GM10248 (cell line): ENCODE measurements around the gene TMEM9B.

Experiments used
- CTCF ChIA-PET: fragments of 300-600 bp; sonication (Branson Sonifier 250); formaldehyde crosslinking; extraction: SDS; loops from one replicate; lab custom pipeline; 2021; ENCODE audit warnings: antibody characterized with exemption; lab: Yijun Ruan, JAX
- POLR2A ChIA-PET: fragments of 350-650 bp; sonication (Branson Sonifier 250); formaldehyde crosslinking; extraction: SDS; loops from one replicate; lab custom pipeline; 2020; ENCODE audit warnings: antibody characterized with exemption; lab: Yijun Ruan, JAX
- DNase-seq: peaks from one replicate; pipeline ENCODE4 v3.0.0; 2012; ENCODE audit errors: extremely low spot score
- TF ChIP-seq, protein P1 (sequence below): IDR thresholded peaks from 2 replicates; pipeline ENCODE4 v1.5.1; 2012; ENCODE audit warnings: mild to moderate bottlenecking, low read depth; ENCODE audit errors: extremely low read depth, missing control alignments, control extremely low read depth

Gene TMEM9B

DNA sequence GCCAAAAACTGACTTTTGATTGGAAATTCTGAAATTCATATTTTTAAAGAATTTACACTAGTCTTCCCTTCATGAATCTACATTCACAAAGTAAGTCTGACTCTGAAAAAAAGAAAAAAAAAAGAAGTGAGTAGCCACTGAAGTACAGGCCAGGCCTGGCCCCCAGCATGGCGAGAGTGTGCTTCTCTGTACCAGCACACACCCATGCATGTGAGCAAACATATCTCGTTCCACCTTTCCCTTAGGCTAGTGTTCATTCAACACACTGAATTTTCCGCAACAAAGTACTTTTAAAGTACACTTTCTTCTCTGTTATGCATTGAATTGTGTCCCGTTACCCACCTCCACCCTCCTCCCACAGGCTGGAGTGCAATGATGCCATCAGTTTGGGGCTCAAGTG, 36.0 kb downstream of the TMEM9B start:
- ChIA-PET CTCF (interaction anchor here (1.3 to 4.0 kb wide), 3 partner anchors 13 to 32 kb away, joined by 3 to 18 read pairs (median 4); no protein-coding TSS in a partner anchor), POLR2A (no interaction called here)
- TF ChIP-seq, protein P1, sequence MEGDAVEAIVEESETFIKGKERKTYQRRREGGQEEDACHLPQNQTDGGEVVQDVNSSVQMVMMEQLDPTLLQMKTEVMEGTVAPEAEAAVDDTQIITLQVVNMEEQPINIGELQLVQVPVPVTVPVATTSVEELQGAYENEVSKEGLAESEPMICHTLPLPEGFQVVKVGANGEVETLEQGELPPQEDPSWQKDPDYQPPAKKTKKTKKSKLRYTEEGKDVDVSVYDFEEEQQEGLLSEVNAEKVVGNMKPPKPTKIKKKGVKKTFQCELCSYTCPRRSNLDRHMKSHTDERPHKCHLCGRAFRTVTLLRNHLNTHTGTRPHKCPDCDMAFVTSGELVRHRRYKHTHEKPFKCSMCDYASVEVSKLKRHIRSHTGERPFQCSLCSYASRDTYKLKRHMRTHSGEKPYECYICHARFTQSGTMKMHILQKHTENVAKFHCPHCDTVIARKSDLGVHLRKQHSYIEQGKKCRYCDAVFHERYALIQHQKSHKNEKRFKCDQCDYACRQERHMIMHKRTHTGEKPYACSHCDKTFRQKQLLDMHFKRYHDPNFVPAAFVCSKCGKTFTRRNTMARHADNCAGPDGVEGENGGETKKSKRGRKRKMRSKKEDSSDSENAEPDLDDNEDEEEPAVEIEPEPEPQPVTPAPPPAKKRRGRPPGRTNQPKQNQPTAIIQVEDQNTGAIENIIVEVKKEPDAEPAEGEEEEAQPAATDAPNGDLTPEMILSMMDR: no peak
- no peak for DNase-seq

DNA sequence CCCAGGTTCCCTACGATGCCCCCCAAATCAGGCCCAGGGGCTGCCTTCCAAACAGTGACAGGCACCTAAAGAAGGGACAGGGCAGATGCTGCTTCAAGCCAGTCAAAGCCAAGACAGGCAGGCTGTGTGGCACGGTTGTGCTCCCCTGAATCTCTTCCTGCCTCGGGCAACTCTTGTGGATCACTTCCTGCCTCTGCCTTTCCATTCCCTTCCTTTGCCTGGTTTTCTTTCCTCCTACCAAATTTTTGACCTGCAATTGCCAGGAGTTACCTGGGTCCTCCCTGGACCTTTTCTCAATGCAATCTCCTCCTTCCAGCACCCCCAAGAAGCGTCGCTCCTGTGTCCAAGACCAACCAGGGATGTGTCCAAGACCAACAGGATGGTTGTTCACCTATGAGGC, 37.0 kb downstream of the TMEM9B start:
- TF ChIP-seq, protein P1: no peak
- CTCF ChIA-PET: interaction anchor here (1.1 to 4.0 kb wide), 4 partner anchors 8 to 33 kb away, joined by 3 to 18 read pairs (median 4); no protein-coding TSS in a partner anchor
- POLR2A ChIA-PET: no interaction called here
- DNase-seq: no peak

DNA sequence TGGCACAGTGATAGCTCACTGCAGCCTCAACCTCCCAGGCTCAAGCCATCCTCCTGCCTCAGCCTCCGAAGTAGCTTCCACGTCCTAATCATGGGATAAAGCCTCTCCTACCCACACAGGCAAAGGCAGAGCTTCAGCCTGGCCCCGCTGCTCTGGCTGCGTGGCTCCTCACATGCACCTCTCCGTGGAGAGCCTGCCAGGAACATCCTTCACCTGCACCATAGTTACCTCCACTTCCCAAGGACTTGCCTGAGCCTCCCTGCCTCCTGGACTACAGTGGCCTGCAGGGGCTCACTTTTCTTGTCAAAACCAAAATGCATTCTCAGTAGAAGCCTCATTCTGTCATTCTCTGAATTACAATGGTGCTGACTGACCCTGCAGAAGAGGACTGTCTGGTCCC, 38.0 kb downstream of the TMEM9B start:
- TF ChIP-seq, protein P1: no peak
- ChIA-PET CTCF (interaction anchor here (0.9 to 1.4 kb wide), 3 partner anchors 9 to 33 kb away, joined by 3 to 4 read pairs (median 3); no protein-coding TSS in a partner anchor), POLR2A (interaction anchor here (0.6 kb wide), 1 partner anchor 268 kb away, joined by 3 read pairs; no protein-coding TSS in a partner anchor)
- DNase-seq: no peak

DNA sequence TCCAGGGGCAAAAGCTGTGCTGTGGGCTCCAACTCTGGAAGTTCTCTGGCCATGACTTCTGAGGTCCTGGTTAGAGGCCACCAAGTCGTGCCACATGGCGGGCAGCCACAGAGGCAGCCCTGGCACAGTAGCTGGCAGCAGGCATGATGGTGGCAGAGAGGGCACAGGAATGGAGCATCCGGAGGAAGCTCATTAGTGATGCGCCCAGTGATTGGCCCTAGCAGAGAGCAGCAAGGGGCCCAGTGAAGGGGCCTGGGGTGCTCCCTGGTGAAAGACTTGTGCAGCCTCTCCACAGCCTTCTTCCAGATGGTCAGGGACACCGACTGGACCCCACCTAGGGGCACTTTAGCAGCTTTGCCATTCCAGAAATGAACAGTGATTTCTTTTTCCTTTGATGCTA, 38.5 kb downstream of the TMEM9B start:
- DNase-seq: no peak
- CTCF ChIA-PET: interaction anchor here (0.9 to 1.1 kb wide), 3 partner anchors 11 to 33 kb away, joined by 3 to 4 read pairs (median 3); no protein-coding TSS in a partner anchor
- POLR2A ChIA-PET: no interaction called here
- TF ChIP-seq, protein P1: no peak

DNA sequence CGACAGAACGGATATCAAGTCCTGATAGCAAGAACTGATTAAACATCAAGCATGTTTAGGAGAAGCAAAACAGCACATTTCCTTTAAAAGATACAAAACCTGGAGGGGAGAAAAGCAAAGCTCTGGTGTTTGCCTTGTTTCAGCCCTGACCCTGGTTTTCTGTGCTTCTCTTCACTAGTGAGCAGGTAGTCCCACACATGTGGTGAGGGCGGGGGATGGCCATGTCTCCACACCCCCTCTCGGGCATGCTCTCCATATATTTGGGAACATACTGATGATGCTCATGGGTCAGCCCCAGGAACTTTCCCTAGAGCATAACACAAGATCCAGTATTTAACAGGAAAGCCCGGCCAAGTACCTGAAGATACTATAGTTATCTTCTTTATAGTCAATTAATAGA, 41.6 kb downstream of the TMEM9B start:
- POLR2A ChIA-PET: no interaction called here
- CTCF ChIA-PET: interaction anchor here (1.1 to 1.9 kb wide), 3 partner anchors 11 to 86 kb away, joined by 4 to 5 read pairs (median 4); no protein-coding TSS in a partner anchor
- TF ChIP-seq, protein P1: no peak
- no peak for DNase-seq

DNA sequence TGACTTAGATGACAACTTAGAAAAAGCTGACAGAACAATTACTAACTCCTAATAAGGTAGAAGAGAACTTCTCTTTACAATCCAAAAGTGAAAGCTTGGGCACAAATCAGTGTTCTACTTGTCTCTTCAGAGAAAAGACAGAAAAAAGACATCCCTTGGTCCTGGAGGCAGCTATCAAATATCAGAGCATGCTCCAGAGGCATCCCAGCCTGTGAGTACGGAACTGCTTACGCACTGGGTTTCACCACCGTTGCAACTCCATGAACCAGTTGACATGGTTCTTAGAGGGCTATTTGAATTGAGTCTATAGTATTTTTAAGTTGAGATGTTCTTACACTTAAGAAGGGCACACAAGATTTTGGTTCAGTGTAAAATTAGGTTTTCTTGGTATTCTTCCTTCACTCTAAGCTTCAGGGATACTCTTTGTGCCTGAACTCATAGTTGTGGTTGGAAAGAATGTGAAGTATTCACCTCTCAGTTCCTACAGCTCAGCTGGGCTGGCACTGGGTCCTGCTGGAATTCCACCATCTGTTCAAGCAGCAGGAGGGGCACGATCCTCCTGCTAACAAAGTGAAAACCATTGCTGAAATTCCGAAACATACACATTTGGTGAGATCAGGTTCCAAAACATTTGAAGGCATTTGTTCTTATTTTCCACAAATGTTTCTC, 47.0 kb downstream of the TMEM9B start:
- ChIA-PET CTCF (no interaction called here), POLR2A (no interaction called here)
- TF ChIP-seq, protein P1: no peak
- DNase-seq: no peak
